GM18873 (cell line): ENCODE data around the gene CNTN1.
A peak's percentile ranks its signal among the peaks of the same experiment; 100 is the strongest.
"Not testable (repeated sequence)": the region's sequence is repeated elsewhere in the genome, so short reads cannot be mapped to it uniquely, and the experiment has no call there.

Experiments
- ATAC-seq: cut with Tn5 transposase; IDR thresholded peaks from one replicate; pipeline ENCODE4 v1.9.1; 2021; ENCODE audit warnings: mild to moderate bottlenecking, moderate library complexity, moderate number of reproducible peaks; ENCODE audit not compliant: unreplicated experiment, low FRiP score

CNTN1 gene

DNA sequence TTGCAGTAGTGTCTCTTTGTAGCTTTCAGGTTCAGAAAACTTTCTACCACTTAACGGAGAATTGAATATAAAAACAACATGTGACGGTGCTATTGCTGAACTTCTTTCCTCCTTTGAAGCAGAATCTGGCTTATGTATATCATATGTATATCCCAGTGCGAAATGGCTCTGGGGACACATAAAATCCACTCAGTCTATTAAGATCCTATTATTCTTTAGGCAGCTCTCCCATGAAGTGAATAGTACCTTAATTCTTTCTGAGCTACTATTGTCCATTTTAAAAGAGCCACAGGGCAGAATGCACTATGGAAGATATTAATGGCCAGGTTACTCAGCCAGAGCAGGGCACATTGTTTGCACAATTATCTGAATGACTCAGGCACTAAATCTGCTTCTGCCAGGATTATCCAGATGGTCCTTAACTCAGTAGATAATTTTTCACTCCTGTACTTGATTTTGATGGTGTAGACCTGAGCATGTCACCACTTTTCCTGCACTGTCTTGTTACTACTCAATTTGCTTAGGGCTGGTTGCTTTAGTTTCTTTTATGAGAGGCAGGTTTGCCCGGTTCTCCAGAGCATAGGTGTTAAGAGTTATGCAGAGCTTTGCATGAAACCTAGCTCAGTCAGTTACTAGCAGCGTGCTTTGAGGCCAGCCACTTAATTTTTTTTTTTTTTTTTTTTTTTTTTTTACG lies 5.5 kb downstream of the CNTN1 start:
- no peak for ATAC-seq

DNA sequence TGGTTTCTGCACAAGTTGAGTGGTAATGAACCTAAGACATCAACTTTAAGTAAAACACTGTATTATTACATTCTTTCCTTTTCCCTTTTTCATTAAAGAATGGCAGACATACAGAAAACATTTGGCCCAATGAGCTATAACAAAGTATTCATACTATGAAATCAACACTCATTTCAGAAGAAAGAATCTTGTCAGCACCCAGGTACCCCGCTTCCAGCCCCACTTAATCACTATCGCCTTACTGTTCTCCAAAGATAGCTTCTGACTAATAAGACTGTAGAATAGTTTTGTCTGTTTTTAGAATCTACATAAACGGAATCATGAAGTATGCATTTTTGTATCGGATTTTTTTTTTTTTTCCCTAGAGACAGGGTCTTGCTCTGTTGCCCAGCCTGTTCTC lies 9.5 kb downstream of the CNTN1 start:
- ATAC-seq, result peak; percentile 75

DNA sequence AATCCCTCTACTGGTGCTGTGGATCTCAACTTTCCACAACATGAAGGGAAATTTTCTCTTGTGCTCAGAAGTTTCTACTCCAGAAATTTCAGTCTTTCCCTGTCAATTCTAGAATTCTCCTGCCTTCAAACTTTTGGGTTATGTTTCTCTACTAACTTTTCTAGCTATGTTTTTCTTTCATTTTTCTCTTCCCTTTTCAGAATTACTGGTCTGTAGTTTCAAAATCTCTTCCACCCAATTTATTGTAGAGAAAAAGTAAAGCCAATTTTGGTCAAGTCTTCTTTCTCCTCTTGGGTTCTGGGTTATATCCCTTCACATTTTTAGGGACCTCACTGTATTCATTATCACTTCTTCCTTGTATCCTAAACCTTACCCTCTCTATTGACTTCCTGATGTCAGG lies 18.9 kb downstream of the CNTN1 start:
- no peak for ATAC-seq

DNA sequence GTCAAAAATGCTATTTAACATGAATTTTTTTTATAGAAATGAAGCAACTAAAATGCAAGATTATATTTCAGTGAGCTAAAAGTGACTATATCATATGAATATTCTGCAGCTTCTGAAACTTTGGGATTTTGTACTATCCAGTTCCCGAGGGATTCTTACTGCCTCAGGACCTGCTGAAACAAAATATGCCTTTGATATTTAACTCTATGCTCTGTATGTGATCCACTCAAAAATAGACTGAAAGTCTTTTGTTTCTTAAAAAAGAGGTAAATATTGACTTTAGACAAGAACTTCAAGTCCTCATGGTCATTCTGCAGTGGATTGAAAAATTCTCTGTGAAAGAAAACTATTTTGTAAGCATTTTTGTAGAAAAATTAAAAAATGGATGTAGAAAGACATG lies 22.4 kb downstream of the CNTN1 start:
- ATAC-seq, result no peak

DNA sequence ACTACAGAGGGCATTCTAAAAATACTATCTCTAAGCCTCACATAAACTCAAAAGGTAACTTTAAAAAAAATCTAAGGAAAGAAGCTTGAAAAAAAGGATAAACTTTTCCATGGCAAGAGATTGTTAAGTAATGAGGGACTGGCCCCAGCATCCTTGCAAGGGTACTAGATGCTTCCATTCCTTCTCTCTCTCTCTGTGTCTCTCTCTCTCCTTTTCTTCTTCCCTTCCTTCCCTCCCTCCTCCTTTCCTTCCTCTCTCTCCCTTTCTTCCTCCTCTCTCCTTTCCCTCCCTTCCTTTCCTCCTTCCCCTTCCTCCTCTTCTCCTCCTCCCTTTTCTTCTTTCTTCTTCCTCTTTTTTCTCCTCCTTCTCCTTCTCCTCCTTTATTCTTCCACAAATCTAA lies 23.8 kb downstream of the CNTN1 start:
- no peak for ATAC-seq

DNA sequence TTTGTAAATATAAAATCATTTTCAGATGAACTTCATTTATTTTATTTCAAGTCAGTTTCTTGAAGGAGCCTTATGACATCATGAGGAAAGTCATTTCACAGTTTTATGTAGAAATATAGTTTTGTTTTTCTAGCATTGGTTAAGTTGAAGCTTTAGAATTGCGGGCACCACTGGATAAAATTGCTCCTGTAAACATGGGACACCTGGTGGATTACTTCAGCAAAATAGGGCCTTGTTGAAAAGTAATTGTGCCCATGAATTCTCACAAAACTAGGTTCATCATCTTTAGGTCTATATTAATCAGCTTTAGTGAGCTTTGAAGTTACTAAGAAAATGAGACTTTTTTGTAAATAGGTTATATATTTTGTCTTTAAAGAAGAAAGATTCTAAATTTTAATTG lies 25.3 kb downstream of the CNTN1 start:
- no peak for ATAC-seq

DNA sequence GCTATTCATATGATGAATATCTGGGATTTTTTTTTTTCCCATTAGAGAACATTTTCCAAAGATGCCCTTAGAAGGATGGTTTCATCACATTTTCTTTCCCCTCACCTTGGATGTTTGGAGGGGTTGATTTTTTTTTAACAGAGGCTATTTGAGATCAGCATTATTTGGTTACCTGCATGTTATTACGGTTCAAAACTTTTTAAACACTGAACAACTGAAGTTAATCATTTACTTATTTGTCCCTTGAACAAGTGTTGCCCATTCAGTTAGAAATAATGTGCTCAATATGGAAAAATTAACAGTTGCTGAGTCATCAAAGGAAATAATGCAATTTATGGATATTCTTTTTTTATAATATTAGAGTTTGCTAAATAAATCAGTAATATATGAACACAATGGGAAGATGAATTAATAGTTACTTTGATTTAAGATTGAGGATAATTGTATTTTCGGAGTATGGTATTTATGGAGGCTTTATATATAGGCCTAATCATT lies 26.7 kb downstream of the CNTN1 start:
- no peak for ATAC-seq

DNA sequence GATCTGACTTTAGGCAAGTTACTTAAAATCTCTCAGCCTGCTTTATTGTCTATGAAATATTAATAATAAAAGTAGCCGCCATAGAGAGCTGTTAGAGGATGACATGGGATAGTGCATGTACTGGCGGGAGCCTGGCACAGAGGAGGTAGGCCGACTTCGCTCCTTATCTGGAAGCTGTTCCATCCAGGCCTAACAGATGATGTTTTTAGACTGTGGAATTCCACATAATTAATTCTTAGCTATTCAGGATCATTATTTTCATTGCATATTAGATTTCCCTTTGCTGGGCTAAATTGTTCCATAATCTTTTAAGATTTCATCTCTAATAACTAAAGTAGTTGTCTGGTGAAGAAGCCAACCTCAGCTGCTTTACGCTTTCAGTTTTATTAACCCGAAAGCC lies 30.8 kb downstream of the CNTN1 start:
- ATAC-seq, result no peak

DNA sequence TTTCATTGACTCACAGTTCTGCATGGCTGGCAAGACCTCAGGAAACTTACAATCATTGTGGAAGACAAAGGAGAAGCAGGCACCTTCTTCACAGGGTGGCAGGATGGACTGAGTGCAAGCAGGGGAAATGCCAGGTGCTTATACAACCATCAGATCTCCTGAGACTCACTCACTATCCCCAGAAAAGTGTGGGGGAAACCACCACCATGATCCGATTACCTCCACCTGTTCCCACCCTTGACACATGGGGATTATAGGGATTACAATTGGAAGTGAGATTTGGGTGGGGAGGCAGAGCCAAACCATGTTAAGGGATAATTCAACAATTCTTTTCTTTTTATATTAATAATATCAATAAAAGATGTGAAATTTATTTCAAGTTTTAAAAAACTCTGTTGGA lies 34.1 kb downstream of the CNTN1 start:
- ATAC-seq, result no peak

DNA sequence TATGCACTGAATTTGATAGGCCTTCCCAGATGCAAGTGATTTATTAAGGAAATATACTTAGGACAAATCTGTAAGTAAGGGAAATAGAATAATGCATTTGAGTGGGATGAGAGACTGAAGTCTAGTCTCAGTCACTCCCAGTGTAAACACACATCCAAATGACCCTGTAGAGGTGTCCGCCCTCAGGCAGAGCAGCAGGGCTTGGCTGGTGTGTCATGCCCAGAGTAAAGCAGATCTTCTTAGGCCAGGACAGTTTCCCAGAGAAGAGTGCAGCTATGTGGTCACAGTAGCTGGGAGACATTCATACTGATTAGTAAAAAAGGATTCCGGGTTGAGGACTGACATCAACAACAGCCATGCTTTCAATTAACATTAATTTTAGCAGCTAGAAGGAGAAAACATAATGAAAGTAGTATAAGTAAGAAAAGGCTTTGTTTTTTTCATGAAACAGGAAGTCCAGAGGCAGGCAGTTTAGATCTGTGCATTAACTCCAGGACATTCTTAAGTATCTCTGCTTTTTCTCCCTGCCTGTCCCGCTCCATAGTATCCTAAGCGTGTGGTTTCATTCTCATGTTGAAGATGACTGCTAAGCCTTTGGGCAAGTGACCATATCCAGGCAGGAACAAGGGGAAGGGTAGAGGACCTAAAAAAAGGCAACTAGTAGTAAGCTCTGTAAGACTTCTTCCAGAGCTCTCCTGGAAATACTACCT lies 35.7 kb downstream of the CNTN1 start:
- ATAC-seq, result no peak

DNA sequence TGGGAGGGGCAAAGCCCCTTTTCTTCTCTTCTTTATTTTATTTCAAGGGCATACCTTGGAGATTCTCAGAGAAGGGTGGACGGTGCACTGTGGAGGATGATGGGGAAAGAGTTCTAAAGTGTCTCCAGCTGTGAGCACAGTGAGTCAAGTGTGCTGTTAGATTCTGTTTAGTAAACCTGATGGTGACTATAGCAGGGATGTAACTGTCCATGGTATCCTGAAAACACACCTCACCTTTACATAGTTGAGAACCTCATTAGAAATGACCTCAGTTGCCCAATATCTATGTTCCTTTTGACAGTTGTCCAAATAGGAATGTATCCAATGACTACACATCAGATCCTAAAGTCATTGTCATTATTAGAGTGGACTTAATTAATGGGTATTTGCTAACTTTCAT lies 38.0 kb downstream of the CNTN1 start:
- no peak for ATAC-seq

DNA sequence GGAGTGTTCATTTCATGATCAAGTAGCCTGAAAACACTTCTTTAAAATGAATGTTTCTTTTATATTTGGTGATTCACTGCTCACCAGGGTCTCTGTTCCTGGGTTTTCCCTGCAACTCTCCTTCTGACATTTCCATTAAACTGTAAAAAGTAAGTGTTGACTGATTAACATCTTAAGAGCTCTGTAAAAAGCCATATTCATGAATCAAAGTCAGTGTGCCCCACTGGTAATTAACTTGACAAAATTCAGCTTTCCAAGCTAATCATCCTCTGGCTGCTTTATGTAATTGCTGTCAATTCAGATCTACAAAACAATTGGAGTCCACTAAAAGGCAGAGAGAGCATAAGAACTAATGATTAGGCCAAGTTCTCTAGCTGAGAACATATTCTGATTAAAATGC lies 41.6 kb downstream of the CNTN1 start:
- ATAC-seq, result no peak

DNA sequence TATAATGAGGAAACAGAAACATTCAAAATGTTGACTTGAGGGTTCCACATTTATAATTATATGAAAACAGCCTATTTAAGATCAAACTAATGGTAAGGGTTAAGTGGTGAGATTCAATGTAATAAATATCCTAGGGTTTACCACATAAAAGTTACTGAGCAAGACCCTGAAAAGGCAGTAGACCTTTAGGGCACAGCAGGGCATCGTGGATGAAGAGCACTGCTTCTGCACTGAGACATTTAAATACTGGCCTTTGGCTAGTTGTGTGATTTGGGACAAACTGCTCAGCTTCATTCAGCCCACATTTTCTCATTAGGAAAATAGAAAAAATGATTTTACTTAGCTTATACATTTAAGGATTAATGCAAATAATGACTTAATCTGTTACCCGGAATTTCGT lies 42.0 kb downstream of the CNTN1 start:
- ATAC-seq, result no peak

DNA sequence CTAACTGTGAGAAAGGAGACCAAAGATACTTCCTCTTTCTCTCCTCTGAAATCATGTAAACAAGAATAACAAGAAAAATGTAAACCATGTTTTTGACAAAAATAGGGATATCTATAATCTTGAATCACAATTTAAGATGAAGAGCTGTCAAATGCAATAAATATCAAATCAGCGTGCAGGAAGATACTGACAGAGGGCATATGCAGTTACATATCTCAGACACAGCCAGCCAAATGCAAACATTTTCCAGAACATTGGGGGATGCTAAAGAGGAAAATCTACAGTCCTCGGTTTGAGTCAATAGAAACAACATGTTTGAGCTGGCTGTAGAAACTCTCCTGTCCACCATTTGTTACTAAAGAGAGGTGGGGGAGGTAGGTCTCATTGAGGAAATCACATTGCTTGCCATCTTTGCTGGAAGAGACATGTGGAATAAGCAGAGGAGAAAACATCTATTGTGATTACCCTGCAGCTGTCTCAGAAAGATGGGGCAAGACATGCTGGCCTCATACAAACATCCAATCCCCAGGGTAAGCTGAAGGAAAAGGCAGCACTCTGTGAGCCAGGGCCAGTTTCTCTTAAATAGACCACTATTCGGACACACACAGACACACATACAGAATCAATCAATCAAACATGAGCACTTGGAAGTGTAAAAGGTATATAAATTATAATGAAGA lies 43.5 kb downstream of the CNTN1 start:
- ATAC-seq, result no peak

DNA sequence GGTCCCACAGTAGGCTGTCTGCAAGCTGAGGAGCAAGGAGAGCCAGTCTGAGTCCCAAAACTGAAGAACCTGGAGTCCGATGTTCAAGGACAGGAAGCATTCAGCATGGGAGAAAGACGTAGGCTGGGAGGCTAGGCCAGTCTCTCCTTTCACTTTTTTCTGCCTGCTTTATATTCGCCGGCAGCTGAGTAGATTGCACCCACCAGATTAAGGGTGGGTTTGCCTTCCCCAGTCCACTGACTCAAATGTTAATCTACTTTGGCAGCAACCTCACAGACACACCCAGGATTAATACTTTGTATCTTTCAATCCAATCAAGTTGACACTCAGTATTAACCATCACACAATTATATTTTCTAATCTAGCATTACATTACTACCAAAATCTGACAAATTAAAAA lies 45.2 kb downstream of the CNTN1 start:
- ATAC-seq, result not testable (repeated sequence)

DNA sequence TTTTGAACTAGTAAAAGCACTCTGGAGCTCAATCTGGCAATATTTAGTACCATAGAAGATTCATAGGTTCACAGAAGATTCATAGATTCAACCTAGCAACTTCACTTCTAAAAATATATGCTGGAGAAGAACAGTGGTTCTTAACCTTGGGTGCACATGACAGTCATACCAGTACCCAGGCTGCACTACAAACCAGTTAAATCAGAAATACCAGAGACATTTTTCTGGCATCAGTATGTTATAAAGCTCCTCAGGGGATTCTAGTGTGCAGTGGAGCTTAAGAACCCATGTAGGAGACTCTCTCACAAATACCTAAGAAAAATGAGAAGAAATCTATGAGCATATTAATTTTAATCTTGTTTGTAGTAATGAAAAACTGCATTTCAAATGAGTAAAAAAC lies 46.6 kb downstream of the CNTN1 start:
- no peak for ATAC-seq

DNA sequence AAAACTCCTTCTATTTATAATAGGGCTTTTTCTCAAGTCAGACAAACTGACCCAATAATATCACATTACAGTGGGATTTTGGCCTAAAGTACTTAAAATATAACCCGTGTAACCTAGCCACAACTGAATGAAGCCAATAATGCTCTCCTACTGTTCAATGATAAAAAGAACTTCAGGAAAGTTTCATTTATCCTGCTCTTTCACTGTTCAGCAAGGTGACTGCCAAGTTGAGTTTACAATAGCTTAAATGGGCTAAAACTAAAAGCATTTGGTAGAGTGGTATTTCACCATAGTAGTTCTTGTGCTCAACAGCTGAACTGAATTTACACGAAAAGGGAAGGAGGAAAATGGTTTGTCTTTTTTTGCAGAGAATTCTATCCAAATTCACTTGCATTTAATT lies 49.8 kb downstream of the CNTN1 start:
- ATAC-seq, result no peak

DNA sequence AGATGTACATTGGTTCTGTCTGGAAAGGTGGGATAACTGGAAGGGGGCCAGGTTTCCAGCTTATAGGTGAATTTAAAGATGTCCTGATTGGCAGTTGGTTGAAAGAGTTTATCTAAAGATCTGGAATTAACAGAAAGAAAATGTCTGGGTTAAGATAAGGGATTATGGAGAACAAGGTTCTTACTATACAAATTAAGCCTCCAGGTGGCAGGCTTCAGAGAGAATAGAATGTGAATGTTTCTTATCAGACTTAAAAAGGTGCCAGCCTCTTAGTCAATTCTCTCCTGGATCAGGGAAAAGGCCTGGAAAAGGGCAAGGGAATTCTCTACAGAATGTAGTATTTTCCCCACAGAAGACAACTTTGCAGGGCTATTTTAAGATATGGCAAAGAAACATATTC lies 53.1 kb downstream of the CNTN1 start:
- no peak for ATAC-seq

DNA sequence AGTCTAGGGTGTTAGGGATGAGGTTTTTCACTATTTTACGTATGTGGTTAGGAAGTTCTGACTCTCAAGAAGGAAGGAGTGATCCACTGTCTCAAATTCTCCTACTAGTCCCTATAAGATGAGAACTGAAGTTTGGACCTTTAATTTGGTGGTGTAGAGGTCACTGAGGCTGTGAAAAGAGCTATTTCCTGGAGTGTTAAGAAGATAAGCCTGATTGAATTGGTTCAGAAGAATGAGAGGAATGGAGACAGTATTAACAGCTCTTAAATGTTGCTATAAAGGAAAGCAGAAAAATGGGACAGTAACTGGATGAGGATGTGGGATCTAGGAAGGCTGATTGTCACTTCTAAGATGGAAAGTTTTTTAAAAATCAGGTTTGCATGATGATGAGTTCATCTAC lies 57.6 kb downstream of the CNTN1 start:
- ATAC-seq, result no peak

DNA sequence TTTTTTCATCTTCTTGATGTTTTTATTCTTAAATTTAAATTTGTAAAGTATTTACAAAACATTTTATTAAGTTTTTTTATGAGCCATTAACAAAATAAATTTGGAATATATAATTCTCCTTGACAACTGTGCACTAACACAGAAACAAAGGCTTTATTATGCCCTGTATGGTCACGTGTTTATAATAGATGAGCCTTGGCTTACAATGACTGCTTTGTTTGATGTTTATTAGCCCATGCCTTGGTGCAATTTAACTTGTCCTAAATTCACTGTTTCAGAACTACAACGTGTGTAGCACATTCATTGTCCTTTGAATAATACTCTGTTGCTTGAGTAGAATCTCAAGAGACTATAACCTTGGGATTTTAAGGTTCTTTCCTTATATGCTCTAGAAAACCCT lies 59.8 kb downstream of the CNTN1 start:
- no peak for ATAC-seq

DNA sequence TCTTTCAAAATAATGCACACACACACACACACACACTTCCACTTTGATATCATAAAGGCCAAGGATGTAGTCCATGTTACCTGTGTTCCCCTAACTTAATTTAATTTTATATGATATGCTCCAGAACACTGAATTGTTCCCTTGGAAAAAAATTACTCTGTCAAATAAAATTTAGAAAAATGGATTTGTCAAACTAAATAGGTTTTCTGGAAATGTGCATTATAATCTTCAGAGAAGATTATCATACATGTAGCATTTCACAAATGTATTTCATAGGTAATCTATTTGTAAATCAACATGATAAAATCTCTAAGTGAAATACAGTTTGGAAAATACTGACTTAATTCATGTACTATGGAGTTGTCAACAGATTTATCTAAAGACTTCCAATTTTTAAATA lies 68.6 kb downstream of the CNTN1 start:
- ATAC-seq, result no peak

DNA sequence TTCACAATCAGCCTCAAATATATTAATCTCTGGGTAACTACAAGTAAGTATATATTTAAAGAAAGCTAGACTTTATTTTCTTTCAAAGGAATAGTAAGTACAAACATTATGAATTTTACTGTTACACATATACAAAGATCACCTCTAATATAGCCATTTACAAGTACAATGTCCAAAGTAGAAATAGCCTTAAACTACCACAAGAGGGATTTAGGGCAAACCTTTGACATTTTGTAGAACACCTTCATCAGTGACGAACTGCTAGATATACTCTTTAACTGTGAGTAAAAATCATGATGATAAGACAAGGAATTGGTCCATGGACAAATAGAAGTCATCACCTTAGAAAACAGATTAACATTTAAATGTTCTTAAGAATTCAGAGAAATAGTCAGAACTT lies 69.8 kb downstream of the CNTN1 start:
- no peak for ATAC-seq
